ENCODE results near the gene CHAF1A. TPM values are rescaled to one million over a fixed set of nuclear protein-coding genes. Genes with fewer than 3 reads are reported as not detected.

The CHAF1A gene
- total and polyA plus RNA-seq, 12 donors = 4.2 to 8.7 (median 5.8) TPM

DNA sequence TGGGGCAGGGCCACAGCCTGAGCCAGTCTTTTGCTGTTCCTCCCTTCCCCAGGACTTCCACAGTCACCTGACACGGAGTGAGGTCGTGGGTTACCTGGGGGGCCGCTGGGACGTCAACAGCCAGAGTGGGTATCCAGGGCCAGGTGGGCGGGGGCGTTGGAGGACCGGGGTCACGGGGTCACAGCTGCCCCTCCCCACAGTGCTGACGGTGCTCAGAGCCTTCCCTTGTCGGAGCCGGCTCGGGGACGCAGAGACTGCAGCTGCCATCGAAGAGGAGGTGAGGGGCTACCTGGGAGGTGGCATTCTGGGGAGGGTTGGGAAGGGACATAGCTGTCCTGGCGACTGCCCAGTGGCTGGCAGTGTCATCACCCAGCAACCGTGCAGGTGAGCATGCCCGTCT, 47.5 kb upstream of the CHAF1A start:
- H3K9me3 ChIP-seq = no peaks in the 10 kb centered on the region
- intact Hi-C loops (cut with DNase I) = loop anchor here in 8 of 10 donors (5.0 to 10.0 kb wide), 3 partner anchors 80 to 93 kb away; partner anchors contain the start of gene SHD (in 1 of the 8)
- H3K4me3 ChIP-seq = no peak overlapping the region
- H3K36me3 ChIP-seq = peaks cover 0 to 62% (median 0%) of the 10 kb centered on the region in 9 donors
- no peaks in the 10 kb centered on the region for H3K27me3 ChIP-seq
- peaks cover 0 to 8% (median 0%) of the 10 kb centered on the region in 9 donors for H3K4me1 ChIP-seq
- no peak overlapping the region for H3K27ac ChIP-seq
- no peak for ATAC-seq
- WGBS, 2 donors = 83 to 84% methylated on average over 17 of the region's 17 CpGs
- no peak for DNase-seq
- TF ChIP-seq, protein P1, sequence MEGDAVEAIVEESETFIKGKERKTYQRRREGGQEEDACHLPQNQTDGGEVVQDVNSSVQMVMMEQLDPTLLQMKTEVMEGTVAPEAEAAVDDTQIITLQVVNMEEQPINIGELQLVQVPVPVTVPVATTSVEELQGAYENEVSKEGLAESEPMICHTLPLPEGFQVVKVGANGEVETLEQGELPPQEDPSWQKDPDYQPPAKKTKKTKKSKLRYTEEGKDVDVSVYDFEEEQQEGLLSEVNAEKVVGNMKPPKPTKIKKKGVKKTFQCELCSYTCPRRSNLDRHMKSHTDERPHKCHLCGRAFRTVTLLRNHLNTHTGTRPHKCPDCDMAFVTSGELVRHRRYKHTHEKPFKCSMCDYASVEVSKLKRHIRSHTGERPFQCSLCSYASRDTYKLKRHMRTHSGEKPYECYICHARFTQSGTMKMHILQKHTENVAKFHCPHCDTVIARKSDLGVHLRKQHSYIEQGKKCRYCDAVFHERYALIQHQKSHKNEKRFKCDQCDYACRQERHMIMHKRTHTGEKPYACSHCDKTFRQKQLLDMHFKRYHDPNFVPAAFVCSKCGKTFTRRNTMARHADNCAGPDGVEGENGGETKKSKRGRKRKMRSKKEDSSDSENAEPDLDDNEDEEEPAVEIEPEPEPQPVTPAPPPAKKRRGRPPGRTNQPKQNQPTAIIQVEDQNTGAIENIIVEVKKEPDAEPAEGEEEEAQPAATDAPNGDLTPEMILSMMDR (IDR thresholded peaks at IDR 0.05) = no peak

DNA sequence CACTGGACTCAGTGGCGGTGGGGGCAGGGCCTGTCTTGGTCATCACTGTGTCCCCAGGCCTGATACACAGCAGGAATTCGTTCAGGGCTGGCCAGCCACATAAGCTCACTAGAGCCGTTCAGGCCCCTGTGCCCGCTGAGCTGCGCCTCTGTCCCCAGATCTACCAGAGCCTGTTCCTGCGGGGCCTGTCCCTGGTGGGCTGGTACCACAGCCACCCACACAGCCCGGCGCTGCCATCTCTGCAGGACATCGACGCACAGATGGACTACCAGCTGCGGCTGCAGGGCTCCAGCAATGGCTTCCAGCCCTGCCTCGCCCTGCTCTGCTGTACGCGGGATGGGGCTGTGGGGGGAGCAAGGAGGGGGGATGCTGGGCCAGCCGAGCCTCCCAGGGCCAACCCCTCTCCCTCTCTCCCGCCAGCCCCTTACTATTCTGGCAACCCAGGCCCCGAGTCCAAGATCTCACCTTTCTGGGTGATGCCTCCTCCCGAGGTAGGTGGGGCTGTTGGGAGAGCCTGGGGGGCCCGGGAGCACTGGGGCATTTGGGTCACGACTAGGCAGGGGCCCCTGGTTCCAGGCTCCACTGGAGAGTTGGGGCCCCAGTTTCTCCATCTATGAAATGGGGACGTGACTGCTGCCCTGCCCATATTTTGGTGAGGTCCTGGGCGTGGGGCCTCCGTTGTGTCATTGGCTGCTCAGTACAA, 45.2 kb upstream of the CHAF1A start:
- Histone ChIP-seq H3K9me3 (no peaks in the 10 kb centered on the region), H3K36me3 (peaks cover 0 to 83% (median 12%) of the 10 kb centered on the region in 9 donors), H3K27me3 (no peaks in the 10 kb centered on the region), H3K4me3 (no peak overlapping the region), H3K4me1 (peaks cover 0 to 2% (median 0%) of the 10 kb centered on the region in 9 donors), H3K27ac (no peak overlapping the region)
- intact Hi-C loops (cut with DNase I) = loop anchor here in 1 of 10 donors (10.0 kb wide), 1 partner anchor 82 kb away; the partner anchor contains the start of gene SHD
- TF ChIP-seq, protein P1 (IDR thresholded peaks at IDR 0.05) = no peak
- 80 to 82% methylated on average over 22 to 23 of the region's 23 CpGs for WGBS, 2 donors
- DNase-seq = no peak
- ATAC-seq = no peak

DNA sequence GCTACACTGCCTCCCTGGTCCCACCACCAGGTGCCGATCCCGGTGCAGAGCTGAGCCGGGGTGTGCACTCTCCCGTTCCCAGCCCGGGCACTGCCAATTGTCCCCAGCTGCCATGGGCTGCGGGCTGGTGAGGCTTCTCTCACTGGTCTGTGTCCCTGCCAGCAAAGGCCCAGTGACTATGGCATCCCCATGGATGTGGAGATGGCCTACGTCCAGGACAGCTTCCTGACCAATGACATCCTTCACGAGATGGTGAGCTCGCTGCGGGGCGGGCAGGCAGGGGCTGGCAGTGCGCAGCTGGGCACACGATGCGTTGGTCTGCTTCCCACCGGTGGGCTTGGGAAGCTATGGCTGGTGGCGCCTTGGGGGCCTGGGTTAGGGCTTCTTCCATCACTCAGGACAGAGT, 44.5 kb upstream of the CHAF1A start:
- Histone ChIP-seq H3K4me1 (no peaks in the 10 kb centered on the region), H3K27ac (no peak overlapping the region), H3K27me3 (no peaks in the 10 kb centered on the region), H3K4me3 (no peak overlapping the region), H3K36me3 (peaks cover 0 to 89% (median 19%) of the 10 kb centered on the region in 9 donors), H3K9me3 (no peaks in the 10 kb centered on the region)
- TF ChIP-seq, protein P1 (IDR thresholded peaks at IDR 0.05) = no peak
- DNase-seq (no peak), ATAC-seq (no peak)
- intact Hi-C loops (cut with DNase I) = loop anchor here in 1 of 10 donors (10.0 kb wide), 1 partner anchor 83 kb away; the partner anchor contains the start of gene SHD
- 91 to 93% methylated on average over 16 of the region's 16 CpGs for WGBS, 2 donors

- Histone ChIP-seq H3K36me3 (peaks cover 0 to 95% (median 29%) of the 10 kb centered on the region in 9 donors), H3K27ac (no peak overlapping the region)
These were observed 43.5 kb upstream of the CHAF1A start for GRCh38 chr19:4358709-4359626.

More at GRCh38 chr19:4358709-4359626, 43.5 kb upstream of the CHAF1A start:
- no peaks in the 10 kb centered on the region for H3K27me3 ChIP-seq
- intact Hi-C loops (cut with DNase I) = loop anchor here in 1 of 10 donors (10.0 kb wide), 1 partner anchor 84 kb away; the partner anchor contains the start of gene SHD
- no peaks in the 10 kb centered on the region for H3K9me3 ChIP-seq
- WGBS, 2 donors = 86 to 89% methylated on average over 25 of the region's 25 CpGs
- H3K4me3 ChIP-seq = no peak overlapping the region
- DNase-seq = no peak
- no peaks in the 10 kb centered on the region for H3K4me1 ChIP-seq
- TF ChIP-seq, protein P1 (IDR thresholded peaks at IDR 0.05) = no peak
- ATAC-seq = no peak

Measured in heart right ventricle (tissue), 16 donors.